HG03439 (cell line): ENCODE results near the gene GPAT3.

ENCODE experiments used
- ATAC-seq: cut with Tn5 transposase; IDR thresholded peaks from one replicate; pipeline ENCODE4 v1.9.1; 2021; ENCODE audit warnings: mild to moderate bottlenecking, moderate library complexity; ENCODE audit not compliant: unreplicated experiment

Gene GPAT3

DNA sequence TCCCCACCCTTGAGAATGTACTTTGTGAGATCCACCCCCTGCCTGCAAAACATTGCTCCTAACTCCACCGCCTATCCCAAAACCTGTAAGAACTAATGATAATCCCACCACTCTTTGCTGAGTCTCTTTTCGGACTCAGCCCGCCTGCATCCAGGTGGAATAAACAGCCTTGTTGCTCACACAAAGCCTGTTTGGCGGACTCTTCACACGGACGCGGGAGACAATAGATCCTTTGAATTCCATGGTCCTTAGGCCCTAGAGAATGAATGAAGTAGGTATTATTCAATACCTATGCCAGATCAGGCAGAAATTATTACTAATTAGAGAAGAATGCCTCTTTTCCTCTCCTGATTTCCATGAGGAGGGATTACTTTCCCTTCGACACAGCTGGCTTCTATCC lies 101.0 kb downstream of the GPAT3 start:
- ATAC-seq = no peak

DNA sequence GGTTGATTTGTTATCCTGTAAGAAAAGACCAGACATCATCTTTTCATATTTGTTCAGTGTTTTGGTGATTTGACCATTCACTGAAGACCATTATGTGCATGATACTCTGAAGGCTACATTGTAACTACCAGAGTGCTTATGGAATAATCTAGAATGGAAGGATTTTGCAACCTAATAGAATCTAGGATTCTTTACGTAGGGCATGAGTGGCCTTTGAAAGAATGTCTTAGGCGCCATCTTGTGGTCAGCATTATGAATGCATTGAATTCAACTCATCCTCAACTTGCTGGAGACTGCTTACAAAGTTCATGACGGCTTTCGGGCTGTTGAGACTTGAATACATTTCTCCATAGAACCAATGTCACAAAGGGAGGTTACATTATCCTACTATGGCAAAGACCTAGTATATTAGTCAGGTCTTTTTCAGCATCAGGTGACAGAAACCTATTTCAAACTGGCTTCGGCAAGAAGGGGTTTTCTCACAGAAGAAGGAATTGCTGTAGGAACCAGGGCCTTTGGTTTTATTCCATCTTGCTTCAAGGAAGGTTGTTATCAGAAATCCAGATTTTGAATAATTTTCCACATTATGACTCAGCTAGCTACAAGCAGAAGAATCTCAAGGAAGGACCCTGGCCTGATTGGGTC lies 104.1 kb downstream of the GPAT3 start:
- ATAC-seq = peak; percentile 85

DNA sequence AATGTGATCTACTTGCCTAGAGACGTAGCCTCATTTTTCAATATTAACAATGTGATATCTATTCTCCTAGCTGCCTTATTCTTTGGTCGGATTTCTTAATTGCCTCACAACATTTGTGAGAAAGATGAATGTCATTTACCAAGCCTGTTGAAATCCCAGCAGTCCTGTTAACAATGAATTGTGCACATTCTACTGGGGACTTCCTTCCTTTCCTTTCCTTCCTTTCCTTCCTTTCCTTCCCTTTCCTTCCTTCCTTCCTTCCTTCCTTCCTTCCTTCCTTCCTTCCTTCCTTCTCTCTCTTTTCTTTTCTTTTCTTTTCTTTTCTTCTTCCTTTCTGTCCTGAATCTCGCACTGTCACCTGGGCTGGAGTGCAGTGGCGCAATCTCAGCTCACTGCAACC lies 107.1 kb downstream of the GPAT3 start:
- no peak for ATAC-seq

DNA sequence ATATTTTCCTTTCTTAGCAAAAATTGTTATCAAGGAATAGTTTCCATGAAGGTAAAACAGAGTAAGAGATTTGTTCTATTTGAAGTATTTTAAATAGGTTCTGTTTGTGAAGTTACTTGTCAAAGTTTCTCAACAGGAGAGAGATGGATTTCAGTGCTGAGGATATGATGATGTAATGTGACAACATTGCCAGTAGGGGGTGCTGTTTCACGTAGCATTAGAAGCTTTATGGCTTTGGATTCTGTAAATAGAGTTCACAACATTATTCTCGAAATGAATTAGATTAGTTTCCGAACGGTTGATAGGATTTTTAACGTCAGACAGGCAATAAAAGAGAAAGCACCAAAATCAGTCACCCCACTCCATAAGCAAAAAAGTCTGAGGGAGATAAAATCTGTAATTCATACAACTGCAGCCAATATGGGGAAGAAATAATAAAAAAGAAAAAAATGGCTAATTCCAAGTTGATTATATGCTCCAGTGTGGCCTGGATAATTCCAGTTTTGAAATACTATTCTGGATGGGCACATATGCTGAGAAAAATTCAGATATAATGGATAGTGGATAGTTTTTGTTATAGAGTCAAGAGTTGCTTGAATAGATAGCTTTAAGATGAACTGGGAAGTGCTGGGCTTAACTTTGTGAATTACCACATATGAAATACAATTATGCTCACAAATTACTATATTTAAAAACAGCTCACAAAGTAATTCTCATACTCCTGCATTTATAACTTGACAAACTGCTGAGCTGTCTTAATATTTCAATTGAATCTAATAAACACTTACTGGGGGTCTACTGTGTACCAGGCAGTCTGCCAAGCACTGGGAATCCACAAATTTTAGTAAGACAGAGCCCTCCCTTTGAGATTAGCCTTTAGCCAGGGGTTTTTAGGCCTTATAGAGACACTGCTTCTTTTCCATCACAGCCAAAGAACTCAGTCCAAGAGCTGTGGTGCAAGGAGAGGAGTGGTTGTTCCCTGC lies 109.1 kb downstream of the GPAT3 start:
- ATAC-seq = peak; percentile 53

DNA sequence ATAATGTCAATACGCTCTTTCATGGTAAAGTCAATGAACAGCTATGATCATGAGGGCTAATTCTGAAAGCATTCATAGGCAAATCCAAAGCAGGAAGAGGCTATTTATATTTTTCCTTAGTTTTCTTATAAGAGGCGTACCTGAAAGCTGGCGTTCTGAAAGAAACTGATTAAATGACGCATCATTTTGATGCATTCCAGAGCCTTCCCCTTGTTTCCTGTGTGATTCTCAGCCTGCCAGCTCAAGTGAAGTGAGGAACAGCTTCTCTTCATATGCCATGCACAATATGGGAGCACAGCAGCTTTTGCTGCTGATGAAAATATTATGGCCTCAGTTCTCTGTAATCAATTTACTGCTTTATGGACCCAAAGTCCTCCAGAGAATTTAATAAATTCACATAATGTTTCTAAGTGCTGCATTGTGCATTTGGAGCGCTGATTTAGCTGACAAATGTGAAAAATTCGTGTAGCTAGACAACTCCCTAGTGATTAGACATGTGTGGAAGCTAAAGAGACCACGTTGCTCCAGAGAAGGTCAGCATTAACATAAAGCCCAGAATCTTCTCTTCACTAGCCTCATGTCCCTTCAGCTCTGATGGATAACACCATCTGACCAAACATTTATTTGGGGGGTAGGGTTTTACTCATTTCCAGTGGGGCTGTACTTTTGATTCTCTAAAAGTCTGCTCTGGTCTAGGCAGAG lies 110.8 kb downstream of the GPAT3 start:
- no peak for ATAC-seq

DNA sequence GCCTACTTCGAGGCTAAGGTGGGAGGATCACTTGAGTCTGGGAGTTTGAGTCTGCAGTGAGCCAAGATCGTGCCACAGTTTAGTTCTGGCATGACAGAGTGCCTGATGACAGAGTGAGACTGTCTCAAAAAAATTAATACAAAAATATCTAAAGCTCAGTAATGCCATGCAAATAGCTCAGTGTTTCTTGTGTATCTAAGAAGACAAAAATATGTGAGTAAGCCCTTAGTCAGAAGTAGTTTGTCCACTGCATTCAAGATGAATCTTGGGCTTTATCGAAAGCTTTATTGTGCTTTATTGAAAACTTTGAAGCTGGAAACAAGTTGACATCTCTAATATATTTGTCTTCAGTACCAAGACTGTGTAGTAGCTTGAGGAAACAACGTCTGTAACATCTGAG lies 115.9 kb downstream of the GPAT3 start:
- ATAC-seq = no peak
